CD4-positive, alpha-beta T cell treated with Interleukin-17A for 4 hours (primary cell): ENCODE results near the gene RAB5B.
"Not testable (repeated sequence)": the region's sequence is repeated elsewhere in the genome, so short reads cannot be mapped to it uniquely, and the experiment has no call there.

ENCODE experiments used
- DNase-seq: peaks from one replicate; pipeline ENCODE4 v3.0.0-alpha.2; 2020; ENCODE audit warnings: mixed read lengths

The RAB5B gene

GRCh38 chr12:55984861-55985260 lies 11.0 kb downstream of the RAB5B start:
- no peak for DNase-seq

- DNase-seq: no peak
Observed at GRCh38 chr12:55985341-55985740, 11.5 kb downstream of the RAB5B start.

GRCh38 chr12:55985976-55986375 lies 12.1 kb downstream of the RAB5B start:
- DNase-seq: not testable (repeated sequence)

GRCh38 chr12:55991110-55991509 lies 17.2 kb downstream of the RAB5B start:
- DNase-seq: no peak

GRCh38 chr12:55993230-55993853 lies 19.5 kb downstream of the RAB5B start:
- no peak for DNase-seq

GRCh38 chr12:55995366-55995765 lies 21.5 kb downstream of the RAB5B start:
- no peak for DNase-seq

GRCh38 chr12:55996201-55996714 lies 22.4 kb downstream of the RAB5B start:
- peak; percentile 76 for DNase-seq

GRCh38 chr12:55996715-55997534 lies 23.0 kb downstream of the RAB5B start, which contains the start of gene SUOX:
Gene SUOX, plus strand, starts transcription at chr12:55997276. Its CDS starts 4,946 bp downstream, at chr12:56002222.
- peak; percentile 33 for DNase-seq

GRCh38 chr12:55997535-55997859 lies 23.6 kb downstream of the RAB5B start:
- peak; percentile 12 for DNase-seq

- not testable (repeated sequence) for DNase-seq
Observed at GRCh38 chr12:55999522-55999921, 25.6 kb downstream of the RAB5B start.

- DNase-seq: not testable (repeated sequence)
Observed at GRCh38 chr12:55999999-56000540, 26.2 kb downstream of the RAB5B start.

GRCh38 chr12:56001487-56002100 lies 27.7 kb downstream of the RAB5B start:
- DNase-seq: no peak

GRCh38 chr12:56003376-56003775 lies 29.5 kb downstream of the RAB5B start:
- not testable (repeated sequence) for DNase-seq

- no peak for DNase-seq
Observed at GRCh38 chr12:56004211-56004610, 30.3 kb downstream of the RAB5B start.

GRCh38 chr12:56007564-56008559 lies 34.0 kb downstream of the RAB5B start:
- peak; percentile 90 for DNase-seq

- no peak for DNase-seq
Observed at GRCh38 chr12:56010111-56010570, 36.3 kb downstream of the RAB5B start.

GRCh38 chr12:56011509-56012090 lies 37.7 kb downstream of the RAB5B start:
- DNase-seq: no peak

- no peak for DNase-seq
Observed at GRCh38 chr12:56013482-56013881, 39.6 kb downstream of the RAB5B start.

GRCh38 chr12:56014205-56014604 lies 40.3 kb downstream of the RAB5B start:
- no peak for DNase-seq

- DNase-seq: no peak
Observed at GRCh38 chr12:56017181-56017580, 43.3 kb downstream of the RAB5B start.

GRCh38 chr12:56018356-56018755 lies 44.5 kb downstream of the RAB5B start:
- no peak for DNase-seq
